Trophoblast cell (in vitro differentiated cells and primary cell): ENCODE measurements around the gene STYX.
A peak's percentile ranks its signal among the peaks of the same experiment; 100 is the strongest.

Source experiments
- DNase-seq, 2 donors: peaks; one replicate each; pipeline ENCODE4 v3.0.0-alpha.2; 2016
- H2AFZ ChIP-seq: 2 replicates; pipeline ENCODE4 v1.6.1; 2013; ENCODE audit warnings: low read length, moderate library complexity, mild to moderate bottlenecking; ENCODE audit not compliant: insufficient read depth, poor library complexity
- H2AK5ac ChIP-seq: 2 replicates; pipeline ENCODE4 v1.6.1; 2013; ENCODE audit warnings: mild to moderate bottlenecking, low read length
- H2BK120ac ChIP-seq: 2 replicates; pipeline ENCODE4 v1.6.1; 2013; ENCODE audit warnings: low read length, mild to moderate bottlenecking, moderate library complexity; ENCODE audit not compliant: insufficient read depth, poor library complexity
- H2BK12ac ChIP-seq: 2 replicates; pipeline ENCODE4 v1.6.1; 2013; ENCODE audit warnings: mild to moderate bottlenecking, low read length, moderate library complexity
- H2BK5ac ChIP-seq: 2 replicates; pipeline ENCODE4 v1.6.1; 2013; ENCODE audit warnings: low read length, low read depth, moderate library complexity, mild to moderate bottlenecking; ENCODE audit not compliant: poor library complexity
- H3K14ac ChIP-seq: 2 replicates; pipeline ENCODE4 v1.6.1; 2013; ENCODE audit warnings: mild to moderate bottlenecking, low read length
- H3K18ac ChIP-seq: 2 replicates; pipeline ENCODE4 v1.6.1; 2013; ENCODE audit warnings: mild to moderate bottlenecking, low read length
- H3K23ac ChIP-seq: 2 replicates; pipeline ENCODE4 v1.6.1; 2013; ENCODE audit warnings: low read length
- H3K27ac ChIP-seq: 2 replicates; pipeline ENCODE4 v1.5.1; 2013; ENCODE audit warnings: low read depth, mild to moderate bottlenecking, inconsistent platforms, low read length, moderate library complexity
- H3K27me3 ChIP-seq: 2 replicates; pipeline ENCODE4 v1.6.1; 2013; ENCODE audit warnings: inconsistent platforms, mild to moderate bottlenecking, low read length, moderate library complexity; ENCODE audit not compliant: insufficient read depth
- H3K36me3 ChIP-seq, 2 experiments: 1 replicate in 1 of 2; 2 replicates in 1 of 2; pipeline ENCODE4 v1.6.1; 2013; ENCODE audit warnings: low read length in 2 of 2, mild to moderate bottlenecking in 2 of 2, moderate library complexity in 1 of 2; ENCODE audit not compliant: insufficient read depth in 2 of 2, control insufficient read depth in 1 of 2
- H3K4ac ChIP-seq: 2 replicates; pipeline ENCODE4 v1.6.1; 2013; ENCODE audit warnings: low read depth, mild to moderate bottlenecking, low read length, moderate library complexity
- H3K4me1 ChIP-seq, 2 experiments: 1 replicate in 1 of 2; 2 replicates in 1 of 2; pipeline ENCODE4 v1.6.1; 2013; ENCODE audit warnings: low read length in 2 of 2, mild to moderate bottlenecking in 2 of 2, moderate library complexity in 1 of 2; ENCODE audit not compliant: insufficient read depth in 2 of 2, control insufficient read depth in 1 of 2
- H3K4me2 ChIP-seq: 2 replicates; pipeline ENCODE4 v1.6.1; 2013; ENCODE audit warnings: inconsistent platforms, mild to moderate bottlenecking, low read length, moderate library complexity
- H3K4me3 ChIP-seq: 2 replicates; pipeline ENCODE4 v1.5.1; 2013; ENCODE audit warnings: mild to moderate bottlenecking, low read depth, low read length, inconsistent platforms
- H3K79me1 ChIP-seq: one replicate; pipeline ENCODE4 v1.6.1; 2013; ENCODE audit warnings: low read length
- H3K79me2 ChIP-seq: 2 replicates; pipeline ENCODE4 v1.6.1; 2013; ENCODE audit warnings: low read length, mild to moderate bottlenecking; ENCODE audit not compliant: control insufficient read depth, insufficient read depth, poor library complexity
- H3K9ac ChIP-seq: 2 replicates; pipeline ENCODE4 v1.6.1; 2013; ENCODE audit warnings: mild to moderate bottlenecking, low read length
- H3K9me3 ChIP-seq: 2 replicates; pipeline ENCODE4 v1.6.1; 2013; ENCODE audit warnings: low read depth, mild to moderate bottlenecking, control low read depth, inconsistent platforms, low read length; ENCODE audit not compliant: insufficient read depth
- H4K12ac ChIP-seq: 2 replicates; pipeline ENCODE4 v1.6.1; 2013; ENCODE audit warnings: low read depth, mild to moderate bottlenecking, low read length, moderate library complexity
- H4K8ac ChIP-seq: 2 replicates; pipeline ENCODE4 v1.6.1; 2013; ENCODE audit warnings: low read depth, mild to moderate bottlenecking, low read length, moderate library complexity
- H4K91ac ChIP-seq: one replicate; pipeline ENCODE4 v1.6.1; 2013; ENCODE audit warnings: low read depth, mild to moderate bottlenecking, low read length, moderate library complexity
- WGBS: extraction: QIAGEN DNeasy Blood & Tissue Kit; methylation state at CpG from one replicate; pipeline ENCODE4 v1.1.7; 2013; ENCODE audit warnings: missing lambda C conversion rate; ENCODE audit not compliant: insufficient read length, insufficient coverage; ENCODE audit errors: extremely low coverage; 5-methylcytosine and 5-hydroxymethylcytosine counted together

The STYX gene

GRCh38 chr14:52789118-52789517 is 59.2 kb downstream of the STYX start:
- H3K4me3 ChIP-seq: no peak overlapping the region
- H3K4me2 ChIP-seq: no peak overlapping the region
- H2AFZ ChIP-seq: no peak overlapping the region
- no peak overlapping the region for H3K9ac ChIP-seq
- H3K23ac ChIP-seq: no peak overlapping the region
- H3K18ac ChIP-seq: no peak overlapping the region
- no peak overlapping the region for H4K8ac ChIP-seq
- H3K4me1 ChIP-seq: peaks cover 2 to 5% of the 10 kb centered on the region in 2 experiments
- H3K9me3 ChIP-seq: no peaks in the 10 kb centered on the region
- no peak overlapping the region for H3K14ac ChIP-seq
- H3K79me1 ChIP-seq: peaks cover 10% of the 10 kb centered on the region
- WGBS: no CpG with 5 or more reads among the region's 2 CpGs
- H3K27me3 ChIP-seq: no peaks in the 10 kb centered on the region
- H4K91ac ChIP-seq: no peak overlapping the region
- peaks cover 7% of the 10 kb centered on the region for H3K79me2 ChIP-seq
- H2BK12ac ChIP-seq: no peak overlapping the region
- DNase-seq: no peak
- H3K4ac ChIP-seq: no peak overlapping the region
- H2BK120ac ChIP-seq: no peak overlapping the region
- H2BK5ac ChIP-seq: no peak overlapping the region
- no peak overlapping the region for H2AK5ac ChIP-seq
- H3K27ac ChIP-seq: no peak overlapping the region
- no peak overlapping the region for H4K12ac ChIP-seq
- H3K36me3 ChIP-seq: peaks cover 0 to 2% of the 10 kb centered on the region in 2 experiments

GRCh38 chr14:52790011-52790755 is 60.2 kb downstream of the STYX start:
- H2AFZ ChIP-seq: no peak overlapping the region
- no peak overlapping the region for H3K4ac ChIP-seq
- H2BK5ac ChIP-seq: no peak overlapping the region
- no peak overlapping the region for H3K4me3 ChIP-seq
- H3K9me3 ChIP-seq: no peaks in the 10 kb centered on the region
- H2BK12ac ChIP-seq: no peak overlapping the region
- H3K4me2 ChIP-seq: peak overlapping the region; percentile 97
- H3K36me3 ChIP-seq: no peaks in the 10 kb centered on the region
- H3K18ac ChIP-seq: no peak overlapping the region
- no peaks in the 10 kb centered on the region for H3K27me3 ChIP-seq
- H3K79me1 ChIP-seq: peaks cover 10% of the 10 kb centered on the region
- H2BK120ac ChIP-seq: no peak overlapping the region
- H3K79me2 ChIP-seq: peaks cover 7% of the 10 kb centered on the region
- peaks cover 2 to 5% of the 10 kb centered on the region in 2 experiments for H3K4me1 ChIP-seq
- DNase-seq: peak in 1 of 2 donors; percentile 34
- H2AK5ac ChIP-seq: no peak overlapping the region
- H3K9ac ChIP-seq: no peak overlapping the region
- H4K12ac ChIP-seq: no peak overlapping the region
- H4K91ac ChIP-seq: no peak overlapping the region
- no peak overlapping the region for H4K8ac ChIP-seq
- no CpG with 5 or more reads among the region's 18 CpGs for WGBS
- no peak overlapping the region for H3K14ac ChIP-seq
- H3K23ac ChIP-seq: no peak overlapping the region
- H3K27ac ChIP-seq: no peak overlapping the region

DNA sequence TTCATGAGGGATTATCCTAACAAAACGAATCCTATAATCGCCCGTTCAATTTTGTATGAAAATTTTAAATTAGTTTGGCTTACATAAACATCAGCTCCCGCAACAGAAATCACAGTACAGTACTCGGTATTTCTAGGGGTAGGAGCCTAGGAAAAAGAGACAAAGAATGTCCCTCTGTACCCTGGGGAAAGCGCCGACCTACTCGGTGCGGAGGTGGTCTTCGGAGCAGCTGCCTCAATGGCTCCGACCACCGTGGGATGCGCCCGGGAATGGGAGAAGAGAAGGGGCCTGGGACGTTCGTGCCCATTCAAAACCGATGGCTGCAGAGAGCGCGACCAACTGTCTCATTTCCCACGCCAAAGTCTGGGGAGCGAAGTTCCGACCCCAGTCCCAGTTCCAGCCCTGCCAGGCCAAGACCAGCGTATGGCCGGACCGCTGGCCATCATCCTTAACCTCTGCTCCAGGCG is 60.8 kb downstream of the STYX start:
- DNase-seq: no peak
- Histone ChIP-seq H3K27me3 (no peaks in the 10 kb centered on the region), H3K79me2 (peaks cover 7% of the 10 kb centered on the region), H4K8ac (peak overlapping the region; percentile 56), H3K4me2 (peak overlapping the region; percentile 97), H2BK120ac (peak overlapping the region; percentile 20), H3K14ac (peak overlapping the region; percentile 36), H3K18ac (peak overlapping the region; percentile 21), H4K91ac (peak overlapping the region; percentile 36), H3K27ac (peak overlapping the region; percentile 12), H3K36me3 (no peaks in the 10 kb centered on the region), H3K9me3 (no peaks in the 10 kb centered on the region), H3K4me1 (peaks cover 2 to 5% of the 10 kb centered on the region in 2 experiments), H4K12ac (peak overlapping the region; percentile 59), H2AK5ac (peak overlapping the region; percentile 82), H3K23ac (no peak overlapping the region), H3K9ac (peak overlapping the region; percentile 73), H2AFZ (peak overlapping the region; percentile 92), H2BK5ac (peak overlapping the region; percentile 34), H3K4ac (peak overlapping the region; percentile 44), H3K79me1 (peaks cover 10% of the 10 kb centered on the region), H3K4me3 (peak overlapping the region; percentile 82), H2BK12ac (peak overlapping the region; percentile 33)
- WGBS: no CpG with 5 or more reads among the region's 26 CpGs

GRCh38 chr14:52791223-52792096 is 61.5 kb downstream of the STYX start, which contains the start of gene GNPNAT1:
GNPNAT1 (minus strand) TSS chr14:52791607; CDS start chr14:52784650, 6,957 bp downstream.
- H3K9ac ChIP-seq: peak within 1 kb of the TSS; percentile 73
- H2BK120ac ChIP-seq: peak within 1 kb of the TSS; percentile 20
- peaks cover 2 to 5% of the 10 kb centered on the region in 2 experiments for H3K4me1 ChIP-seq
- H3K9me3 ChIP-seq: no peaks in the 10 kb centered on the region
- H4K12ac ChIP-seq: peak within 1 kb of the TSS; percentile 83
- peak within 1 kb of the TSS; percentile 44 for H3K4ac ChIP-seq
- peaks cover 10% of the 10 kb centered on the region for H3K79me1 ChIP-seq
- peak within 1 kb of the TSS; percentile 33 for H2BK12ac ChIP-seq
- peak within 1 kb of the TSS; percentile 39 for H3K27ac ChIP-seq
- WGBS: no CpG with 5 or more reads among the region's 74 CpGs
- peak within 1 kb of the TSS; percentile 82 for H2AK5ac ChIP-seq
- H2AFZ ChIP-seq: peak within 1 kb of the TSS; percentile 92
- H3K79me2 ChIP-seq: peaks cover 7% of the 10 kb centered on the region
- peak within 1 kb of the TSS; percentile 47 for H4K91ac ChIP-seq
- peak within 1 kb of the TSS; percentile 97 for H3K4me2 ChIP-seq
- no peak within 1 kb of the TSS for H3K23ac ChIP-seq
- H3K4me3 ChIP-seq: peak within 1 kb of the TSS; percentile 82
- peak within 1 kb of the TSS; percentile 93 for H4K8ac ChIP-seq
- H2BK5ac ChIP-seq: peak within 1 kb of the TSS; percentile 49
- peak within 1 kb of the TSS; percentile 36 for H3K14ac ChIP-seq
- peak; percentile 90 for DNase-seq
- peak within 1 kb of the TSS; percentile 47 for H3K18ac ChIP-seq
- H3K27me3 ChIP-seq: no peaks in the 10 kb centered on the region
- no peaks in the 10 kb centered on the region for H3K36me3 ChIP-seq
